ENCODE results near the gene ALDH3A1. TPM values are rescaled to one million over a fixed set of nuclear protein-coding genes. Genes with fewer than 3 reads are reported as not detected.
"Not testable (repeated sequence)": the region's sequence is repeated elsewhere in the genome, so short reads cannot be mapped to it uniquely, and the experiment has no call there.

The ALDH3A1 gene
- total RNA-seq, 6 experiments from 2014 or later = 0.24 to 0.25 TPM; not detected in 4

- DNase-seq = peak; percentile 84
- Mint-ChIP-seq H3K27me3 (ENCODE audit: insufficient read depth) (peaks cover 6% of the 10 kb centered on the region), H3K4me3 (peak overlapping the region; percentile 53), H3K9me3 (no peaks in the 10 kb centered on the region), H3K27ac (peak overlapping the region; percentile 91), H3K36me3 (ENCODE audit: low read depth) (no peaks in the 10 kb centered on the region), H3K4me1 (ENCODE audit: low read depth) (peaks cover 31% of the 10 kb centered on the region)
- no peak for TF ChIP-seq CTCF (IDR thresholded peaks at IDR 0.05)
Measured at GRCh38 chr17:19769946-19770652, 22.0 kb upstream of the ALDH3A1 start.

- H3K27ac Mint-ChIP-seq = no peak overlapping the region
- no peaks in the 10 kb centered on the region for H3K36me3 Mint-ChIP-seq (ENCODE audit: low read depth)
- H3K27me3 Mint-ChIP-seq (ENCODE audit: insufficient read depth) = peaks cover 9% of the 10 kb centered on the region
- no peaks in the 10 kb centered on the region for H3K9me3 Mint-ChIP-seq
- H3K4me3 Mint-ChIP-seq = no peak overlapping the region
- TF ChIP-seq CTCF (IDR thresholded peaks at IDR 0.05) = no peak
- H3K4me1 Mint-ChIP-seq (ENCODE audit: low read depth) = peaks cover 31% of the 10 kb centered on the region
- no peak for DNase-seq
Measured at GRCh38 chr17:19768046-19768782, 20.1 kb upstream of the ALDH3A1 start.

- peak; percentile 47 for DNase-seq
- Mint-ChIP-seq H3K36me3 (ENCODE audit: low read depth) (no peaks in the 10 kb centered on the region), H3K9me3 (no peaks in the 10 kb centered on the region), H3K27ac (no peak overlapping the region), H3K4me1 (ENCODE audit: low read depth) (peaks cover 31% of the 10 kb centered on the region), H3K27me3 (ENCODE audit: insufficient read depth) (peaks cover 16% of the 10 kb centered on the region), H3K4me3 (no peak overlapping the region)
- TF ChIP-seq CTCF (IDR thresholded peaks at IDR 0.05) = peak; percentile 97
Measured at GRCh38 chr17:19766421-19767270, 18.5 kb upstream of the ALDH3A1 start.

- no peak overlapping the region for H3K4me3 Mint-ChIP-seq
- DNase-seq = no peak
- H3K9me3 Mint-ChIP-seq = no peaks in the 10 kb centered on the region
- peaks cover 12% of the 10 kb centered on the region for H3K27me3 Mint-ChIP-seq (ENCODE audit: insufficient read depth)
- peaks cover 25% of the 10 kb centered on the region for H3K4me1 Mint-ChIP-seq (ENCODE audit: low read depth)
- H3K36me3 Mint-ChIP-seq (ENCODE audit: low read depth) = no peaks in the 10 kb centered on the region
- no peak overlapping the region for H3K27ac Mint-ChIP-seq
- TF ChIP-seq CTCF (IDR thresholded peaks at IDR 0.05) = no peak
Measured at GRCh38 chr17:19766016-19766415, 17.9 kb upstream of the ALDH3A1 start.

GRCh38 chr17:19763991-19764390, 15.9 kb upstream of the ALDH3A1 start:
- peaks cover 15% of the 10 kb centered on the region for H3K27me3 Mint-ChIP-seq (ENCODE audit: insufficient read depth)
- H3K9me3 Mint-ChIP-seq; H3K4me3 Mint-ChIP-seq; H3K27ac Mint-ChIP-seq; H3K36me3 Mint-ChIP-seq (ENCODE audit: low read depth); DNase-seq: not testable (repeated sequence)
- peaks cover 12% of the 10 kb centered on the region for H3K4me1 Mint-ChIP-seq (ENCODE audit: low read depth)

Measured in HFFc6 (cell line).